ENCODE data around the gene PSMC1. TPM values are rescaled to one million over a fixed set of nuclear protein-coding genes. Genes with fewer than 3 reads are reported as not detected.
A peak's percentile ranks its signal among the peaks of the same experiment; 100 is the strongest.

Gene PSMC1
- polyA plus RNA-seq (2011; rRNA removed): 171 and 336 TPM in 2 replicates
- 94.0 and 114 TPM in 2 replicates for polyA plus RNA-seq (2012; cell fraction: cytosol; rRNA removed)
- 35.0 and 59.7 TPM in 2 replicates for polyA plus RNA-seq (2012; cell fraction: nucleus; rRNA removed)
- polyA plus RNA-seq (2017; fragmentation: RNase III; extraction: RNeasy Plus Mini Kit Qiagen cat#74134 plus additional on column Dnase treatment): 305 to 350 TPM (median 328 TPM) in 3 replicates
- polyA minus RNA-seq (2011; rRNA and poly(A)+ RNA removed): 45.1 and 59.6 TPM in 2 replicates

DNA sequence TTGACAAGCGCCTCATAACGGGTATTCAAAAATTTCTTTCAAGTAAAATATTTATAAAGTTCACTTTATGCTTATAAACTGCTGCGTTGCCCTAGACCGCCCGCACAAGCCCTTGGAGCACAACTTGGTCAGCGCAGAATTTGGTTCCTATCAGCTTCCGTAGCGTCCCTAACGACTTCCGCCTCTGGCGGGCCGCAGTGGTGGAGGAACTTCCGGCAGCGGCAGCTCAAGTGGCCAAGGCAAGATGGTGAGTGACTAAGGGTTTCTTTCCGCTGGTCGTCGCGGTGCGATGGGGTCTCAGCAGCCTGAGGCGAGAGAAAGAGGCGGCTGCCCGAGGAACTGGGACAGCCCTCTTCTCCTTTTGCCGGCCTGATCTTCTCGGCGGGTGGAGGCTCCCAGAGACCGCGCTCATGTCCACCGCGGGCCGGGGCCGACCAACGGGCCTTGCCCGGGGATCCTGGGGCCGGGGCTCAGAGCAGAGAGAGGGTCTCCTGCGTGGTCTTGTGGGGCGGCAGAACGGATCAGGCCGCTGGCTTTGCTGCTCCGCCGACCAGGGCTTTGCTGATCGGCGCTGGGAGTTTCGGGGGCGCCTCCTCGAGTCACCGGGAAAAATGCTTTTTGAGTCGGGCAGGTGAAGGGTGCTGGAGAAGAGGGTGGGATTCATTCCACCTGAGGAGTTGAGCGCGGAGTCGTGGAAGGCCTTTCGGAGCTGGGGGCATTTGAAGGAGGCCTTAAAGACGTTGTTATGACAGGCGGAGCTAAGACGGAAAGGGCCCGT, at the start of gene PSMC1:
TSS of gene PSMC1 (plus strand) at position 200 of the 778 bp plus-strand sequence. CDS start at position 245, 45 bp downstream.
- Histone ChIP-seq H3K4me2 (peak within 1 kb of the TSS; percentile 97), H3K27ac (peak within 1 kb of the TSS; percentile 94 to 97), H3K4me1 (peaks cover 16% of the 10 kb centered on the region; the same call in 2 of the 3 replicates), H3K4me3 (peak within 1 kb of the TSS; percentile 98), H3K9me3 (no peaks in the 10 kb centered on the region)
- POLR2A ChIA-PET: interaction anchor here (0.7 to 1.1 kb wide), 4 partner anchors 8 to 103 kb away, joined by 3 to 6 read pairs (median 4); no protein-coding TSS in a partner anchor
- 1% methylated on average over 41 of the region's 55 CpGs for WGBS (ENCODE audit: missing lambda C conversion rate)
- FAIRE-seq (no peak), DNase-seq (ENCODE audit: low read depth in 1 of 2, low spot score in 1 of 2) (peak; percentile 83 to 96), ATAC-seq (peak; percentile 98 to 99)
- CTCF ChIA-PET: interaction anchor here (0.6 to 2.3 kb wide), 6 partner anchors 21 to 283 kb away, joined by 3 to 10 read pairs (median 3); no protein-coding TSS in a partner anchor
- TF ChIP-seq POLR2A (IDR thresholded peaks at IDR 0.05; ENCODE audit: low read length) (peak; percentile 69), ZNF302 (CRISPR knock-in tag; IDR thresholded peaks at IDR 0.05) (no peak), MAZ (IDR thresholded peaks at IDR 0.05; ENCODE audit: borderline replicate concordance, low read depth, low read length) (no peak), KDM5A (IDR thresholded peaks at IDR 0.05) (0 out of 2 replicates have a peak, but pooled peaks have one; percentile 34), TFCP2L1 (CRISPR knock-in tag; IDR thresholded peaks at IDR 0.05) (no peak), CHD4 (IDR thresholded peaks at IDR 0.05; ENCODE audit: borderline replicate concordance) (no peak), HEYL (CRISPR knock-in tag; IDR thresholded peaks at IDR 0.05) (no peak), CBX8 (IDR thresholded peaks at IDR 0.05) (no peak), JUN (IDR thresholded peaks at IDR 0.05) (peak; percentile 76 to 88; a peak in 4 of 5 replicates), MAFK (IDR thresholded peaks at IDR 0.05; ENCODE audit: partially characterized antibody) (peak; percentile 68), HOXB5 (CRISPR knock-in tag; IDR thresholded peaks at IDR 0.05) (peak; percentile 57; the same call in 1 of the 2 replicates), GATA3 (IDR thresholded peaks at IDR 0.05; ENCODE audit: borderline replicate concordance) (no peak), SREBF2 (IDR thresholded peaks at IDR 0.05) (no peak), PHF8 (IDR thresholded peaks at IDR 0.05; ENCODE audit: borderline replicate concordance, low read depth) (peak; percentile 96), MYC (IDR thresholded peaks at IDR 0.05; ENCODE audit: borderline replicate concordance, low read length) (no peak), POLR2AphosphoS2 (conservative IDR thresholded peaks at IDR 0.05; ENCODE audit: low read length) (no peak), RARB (CRISPR knock-in tag; IDR thresholded peaks at IDR 0.05) (no peak), JUNB (IDR thresholded peaks at IDR 0.05) (no peak), RNF2 (IDR thresholded peaks at IDR 0.05; ENCODE audit: borderline replicate concordance, low read depth) (no peak), NFE2L2 (conservative IDR thresholded peaks at IDR 0.05; ENCODE audit: low read length) (0 out of 2 replicates have a peak, but pooled peaks have one; percentile 5), HDAC2 (IDR thresholded peaks at IDR 0.05) (no peak), FOXS1 (CRISPR knock-in tag; IDR thresholded peaks at IDR 0.05) (no peak), HOXB13 (CRISPR knock-in tag; IDR thresholded peaks at IDR 0.05; ENCODE audit: low read depth) (no peak), EHF (CRISPR knock-in tag; IDR thresholded peaks at IDR 0.05) (0 out of 2 replicates have a peak, but pooled peaks have one; percentile 38), BHLHE40 (IDR thresholded peaks at IDR 0.05; ENCODE audit: low read depth, low read length) (no peak)
- TF ChIP-seq, protein P1, sequence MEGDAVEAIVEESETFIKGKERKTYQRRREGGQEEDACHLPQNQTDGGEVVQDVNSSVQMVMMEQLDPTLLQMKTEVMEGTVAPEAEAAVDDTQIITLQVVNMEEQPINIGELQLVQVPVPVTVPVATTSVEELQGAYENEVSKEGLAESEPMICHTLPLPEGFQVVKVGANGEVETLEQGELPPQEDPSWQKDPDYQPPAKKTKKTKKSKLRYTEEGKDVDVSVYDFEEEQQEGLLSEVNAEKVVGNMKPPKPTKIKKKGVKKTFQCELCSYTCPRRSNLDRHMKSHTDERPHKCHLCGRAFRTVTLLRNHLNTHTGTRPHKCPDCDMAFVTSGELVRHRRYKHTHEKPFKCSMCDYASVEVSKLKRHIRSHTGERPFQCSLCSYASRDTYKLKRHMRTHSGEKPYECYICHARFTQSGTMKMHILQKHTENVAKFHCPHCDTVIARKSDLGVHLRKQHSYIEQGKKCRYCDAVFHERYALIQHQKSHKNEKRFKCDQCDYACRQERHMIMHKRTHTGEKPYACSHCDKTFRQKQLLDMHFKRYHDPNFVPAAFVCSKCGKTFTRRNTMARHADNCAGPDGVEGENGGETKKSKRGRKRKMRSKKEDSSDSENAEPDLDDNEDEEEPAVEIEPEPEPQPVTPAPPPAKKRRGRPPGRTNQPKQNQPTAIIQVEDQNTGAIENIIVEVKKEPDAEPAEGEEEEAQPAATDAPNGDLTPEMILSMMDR (IDR thresholded peaks at IDR 0.05): no peak
- TF ChIP-seq, protein P2, sequence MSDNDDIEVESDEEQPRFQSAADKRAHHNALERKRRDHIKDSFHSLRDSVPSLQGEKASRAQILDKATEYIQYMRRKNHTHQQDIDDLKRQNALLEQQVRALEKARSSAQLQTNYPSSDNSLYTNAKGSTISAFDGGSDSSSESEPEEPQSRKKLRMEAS (IDR thresholded peaks at IDR 0.05): peak; percentile 66
- TF ChIP-seq, protein P3, sequence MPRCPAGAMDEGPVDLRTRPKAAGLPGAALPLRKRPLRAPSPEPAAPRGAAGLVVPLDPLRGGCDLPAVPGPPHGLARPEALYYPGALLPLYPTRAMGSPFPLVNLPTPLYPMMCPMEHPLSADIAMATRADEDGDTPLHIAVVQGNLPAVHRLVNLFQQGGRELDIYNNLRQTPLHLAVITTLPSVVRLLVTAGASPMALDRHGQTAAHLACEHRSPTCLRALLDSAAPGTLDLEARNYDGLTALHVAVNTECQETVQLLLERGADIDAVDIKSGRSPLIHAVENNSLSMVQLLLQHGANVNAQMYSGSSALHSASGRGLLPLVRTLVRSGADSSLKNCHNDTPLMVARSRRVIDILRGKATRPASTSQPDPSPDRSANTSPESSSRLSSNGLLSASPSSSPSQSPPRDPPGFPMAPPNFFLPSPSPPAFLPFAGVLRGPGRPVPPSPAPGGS (IDR thresholded peaks at IDR 0.05): no peak
- TF ChIP-seq, protein P4, sequence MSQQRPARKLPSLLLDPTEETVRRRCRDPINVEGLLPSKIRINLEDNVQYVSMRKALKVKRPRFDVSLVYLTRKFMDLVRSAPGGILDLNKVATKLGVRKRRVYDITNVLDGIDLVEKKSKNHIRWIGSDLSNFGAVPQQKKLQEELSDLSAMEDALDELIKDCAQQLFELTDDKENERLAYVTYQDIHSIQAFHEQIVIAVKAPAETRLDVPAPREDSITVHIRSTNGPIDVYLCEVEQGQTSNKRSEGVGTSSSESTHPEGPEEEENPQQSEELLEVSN (IDR thresholded peaks at IDR 0.05; ENCODE audit: borderline replicate concordance, low read depth): no peak
- TF ChIP-seq, protein P5, sequence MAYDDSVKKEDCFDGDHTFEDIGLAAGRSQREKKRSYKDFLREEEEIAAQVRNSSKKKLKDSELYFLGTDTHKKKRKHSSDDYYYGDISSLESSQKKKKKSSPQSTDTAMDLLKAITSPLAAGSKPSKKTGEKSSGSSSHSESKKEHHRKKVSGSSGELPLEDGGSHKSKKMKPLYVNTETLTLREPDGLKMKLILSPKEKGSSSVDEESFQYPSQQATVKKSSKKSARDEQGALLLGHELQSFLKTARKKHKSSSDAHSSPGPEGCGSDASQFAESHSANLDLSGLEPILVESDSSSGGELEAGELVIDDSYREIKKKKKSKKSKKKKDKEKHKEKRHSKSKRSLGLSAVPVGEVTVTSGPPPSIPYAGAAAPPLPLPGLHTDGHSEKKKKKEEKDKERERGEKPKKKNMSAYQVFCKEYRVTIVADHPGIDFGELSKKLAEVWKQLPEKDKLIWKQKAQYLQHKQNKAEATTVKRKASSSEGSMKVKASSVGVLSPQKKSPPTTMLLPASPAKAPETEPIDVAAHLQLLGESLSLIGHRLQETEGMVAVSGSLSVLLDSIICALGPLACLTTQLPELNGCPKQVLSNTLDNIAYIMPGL (CRISPR knock-in tag; IDR thresholded peaks at IDR 0.05; ENCODE audit: borderline replicate concordance): peak; percentile 23; the same call in 1 of the 2 replicates
- TF ChIP-seq, protein P6, sequence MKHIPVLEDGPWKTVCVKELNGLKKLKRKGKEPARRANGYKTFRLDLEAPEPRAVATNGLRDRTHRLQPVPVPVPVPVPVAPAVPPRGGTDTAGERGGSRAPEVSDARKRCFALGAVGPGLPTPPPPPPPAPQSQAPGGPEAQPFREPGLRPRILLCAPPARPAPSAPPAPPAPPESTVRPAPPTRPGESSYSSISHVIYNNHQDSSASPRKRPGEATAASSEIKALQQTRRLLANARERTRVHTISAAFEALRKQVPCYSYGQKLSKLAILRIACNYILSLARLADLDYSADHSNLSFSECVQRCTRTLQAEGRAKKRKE (CRISPR knock-in tag; IDR thresholded peaks at IDR 0.05; ENCODE audit: low read depth): no peak
- TF ChIP-seq, protein P7, sequence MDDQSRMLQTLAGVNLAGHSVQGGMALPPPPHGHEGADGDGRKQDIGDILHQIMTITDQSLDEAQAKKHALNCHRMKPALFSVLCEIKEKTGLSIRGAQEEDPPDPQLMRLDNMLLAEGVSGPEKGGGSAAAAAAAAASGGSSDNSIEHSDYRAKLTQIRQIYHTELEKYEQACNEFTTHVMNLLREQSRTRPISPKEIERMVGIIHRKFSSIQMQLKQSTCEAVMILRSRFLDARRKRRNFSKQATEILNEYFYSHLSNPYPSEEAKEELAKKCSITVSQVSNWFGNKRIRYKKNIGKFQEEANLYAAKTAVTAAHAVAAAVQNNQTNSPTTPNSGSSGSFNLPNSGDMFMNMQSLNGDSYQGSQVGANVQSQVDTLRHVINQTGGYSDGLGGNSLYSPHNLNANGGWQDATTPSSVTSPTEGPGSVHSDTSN (IDR thresholded peaks at IDR 0.05): no peak
